Measurements from ENCODE around the gene TSSK2.

The TSSK2 gene

DNA sequence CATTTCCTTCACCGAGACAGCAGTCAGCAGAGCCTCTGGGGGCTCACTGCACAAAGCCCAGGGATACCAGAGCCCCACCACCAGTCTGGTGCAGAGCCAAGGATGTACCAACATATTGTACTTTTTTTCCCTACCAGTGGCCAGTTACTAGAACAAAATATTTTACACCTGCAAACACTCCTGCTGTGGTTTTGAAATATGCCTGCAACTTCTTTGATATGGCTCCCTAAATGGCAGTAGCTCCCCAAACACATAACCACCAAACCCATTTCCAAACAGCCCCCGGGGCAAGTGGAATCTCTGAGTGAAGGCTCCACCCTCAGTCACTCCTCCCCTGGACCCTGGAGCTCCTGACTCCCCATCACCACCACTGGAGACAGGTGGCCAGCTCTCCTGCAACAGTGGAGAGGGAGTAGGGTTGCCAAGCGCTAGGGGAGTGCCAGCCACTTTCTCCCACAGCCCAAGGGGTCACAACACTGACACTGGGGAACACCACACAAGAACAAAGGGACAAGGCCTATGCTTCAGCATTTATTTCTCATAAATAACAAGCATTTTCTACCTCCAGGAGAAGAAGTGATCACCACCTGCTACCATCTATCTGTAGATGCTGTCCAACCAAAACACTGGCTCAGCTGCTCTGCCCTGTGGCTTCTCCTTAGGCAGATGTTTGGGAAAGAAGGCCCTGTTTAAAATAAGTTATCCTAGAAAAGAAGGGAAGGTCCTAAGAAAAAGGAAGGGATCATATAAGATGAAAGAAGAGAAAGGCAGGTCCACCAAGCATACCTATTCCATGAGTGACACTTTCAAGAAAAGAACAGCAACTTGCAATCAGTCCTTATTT, 24.0 kb upstream of the TSSK2 start:
- DNase-seq, result no peak

DNA sequence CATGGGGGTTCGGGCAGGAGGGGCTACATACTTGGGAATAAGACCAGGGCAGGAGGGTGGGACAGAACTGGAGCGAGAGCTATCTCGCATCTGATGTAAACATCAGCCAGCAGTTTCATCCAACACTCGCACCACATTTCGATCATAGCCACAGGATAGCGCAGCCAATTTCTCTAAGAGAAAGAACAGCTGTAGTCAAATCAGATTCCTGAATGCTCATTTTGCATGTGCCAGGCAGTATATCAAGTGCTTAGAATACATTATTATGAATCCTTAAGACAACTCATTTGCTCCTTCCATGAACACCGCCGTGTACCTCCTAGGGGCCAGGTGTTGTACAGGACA, 23.4 kb upstream of the TSSK2 start:
- no peak for DNase-seq

DNA sequence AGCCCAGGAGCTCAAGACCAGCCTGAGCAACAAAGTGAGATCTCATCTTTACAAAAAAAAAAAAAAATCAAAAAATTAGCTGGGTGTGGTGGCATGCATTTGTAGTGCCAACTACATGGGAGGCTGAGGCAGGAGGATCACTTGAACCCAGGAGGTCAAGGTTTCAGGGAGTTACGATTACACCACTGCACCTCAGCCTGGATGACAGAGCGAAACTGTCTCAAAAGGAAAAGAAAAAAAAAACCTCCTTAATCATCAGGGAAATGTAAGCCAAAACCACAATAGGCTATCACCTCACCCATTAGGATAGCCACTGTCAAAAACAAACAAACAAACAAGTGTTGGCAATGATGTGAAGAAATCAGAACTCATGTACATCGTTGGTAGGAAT, 22.3 kb upstream of the TSSK2 start:
- DNase-seq, result no peak

DNA sequence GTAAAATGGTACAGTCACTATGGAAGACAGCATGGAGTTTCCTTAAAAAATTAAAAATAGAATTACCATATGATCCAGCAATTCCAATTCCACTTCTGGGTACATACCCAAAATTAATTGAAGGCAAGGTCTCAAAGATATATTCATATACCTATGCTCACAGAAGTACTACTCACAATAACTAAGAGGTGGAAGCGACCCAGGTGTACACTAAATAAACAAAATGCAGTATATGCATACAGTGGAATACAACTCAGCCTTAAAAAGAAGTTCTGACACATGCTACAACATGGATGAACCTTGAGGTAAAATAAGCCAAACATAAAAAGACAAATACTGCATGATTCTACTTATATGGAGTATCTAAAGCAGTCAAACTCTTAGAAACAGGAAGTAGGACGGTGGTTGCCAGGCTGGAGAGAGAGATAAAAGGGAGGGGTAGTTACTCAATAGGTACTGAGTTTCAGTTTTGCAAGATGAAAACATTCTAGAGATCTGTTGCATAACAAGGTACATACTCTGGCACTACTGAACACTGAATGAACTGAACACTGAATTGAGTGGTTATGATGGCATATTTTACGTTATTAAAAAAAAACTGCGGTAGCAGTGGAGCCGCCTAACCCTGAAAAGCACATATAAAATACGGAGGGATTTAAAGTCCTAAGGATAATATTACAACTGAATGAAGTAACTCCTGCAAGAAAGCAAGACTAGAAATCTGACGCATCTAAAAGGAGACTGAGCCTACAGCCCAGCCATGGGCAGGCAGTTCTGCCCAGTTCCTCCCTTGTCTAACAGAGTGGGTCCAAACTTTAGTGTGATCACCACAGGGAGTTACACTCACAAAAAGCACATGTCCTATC, 21.7 kb upstream of the TSSK2 start:
- peak; percentile 25 for DNase-seq

DNA sequence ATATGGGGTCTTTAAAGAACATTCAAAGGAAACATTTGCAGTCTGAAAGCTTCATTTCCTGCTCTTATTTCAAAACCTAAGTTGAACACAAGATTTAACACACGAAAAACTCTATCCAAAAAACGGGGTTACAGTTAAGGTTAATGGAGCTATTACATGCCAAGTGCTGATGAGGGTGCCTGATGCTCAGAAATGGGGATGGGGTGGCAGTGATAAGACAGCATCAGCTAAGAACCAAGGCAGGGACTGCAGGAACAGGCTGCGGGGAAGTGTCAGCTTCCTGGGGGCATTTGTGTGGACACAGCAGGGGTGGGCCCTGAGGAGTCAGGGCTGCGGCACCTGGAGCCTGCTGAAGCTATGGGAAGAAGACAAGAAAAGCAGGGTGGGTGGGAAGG, 21.0 kb upstream of the TSSK2 start:
- no peak for DNase-seq

DNA sequence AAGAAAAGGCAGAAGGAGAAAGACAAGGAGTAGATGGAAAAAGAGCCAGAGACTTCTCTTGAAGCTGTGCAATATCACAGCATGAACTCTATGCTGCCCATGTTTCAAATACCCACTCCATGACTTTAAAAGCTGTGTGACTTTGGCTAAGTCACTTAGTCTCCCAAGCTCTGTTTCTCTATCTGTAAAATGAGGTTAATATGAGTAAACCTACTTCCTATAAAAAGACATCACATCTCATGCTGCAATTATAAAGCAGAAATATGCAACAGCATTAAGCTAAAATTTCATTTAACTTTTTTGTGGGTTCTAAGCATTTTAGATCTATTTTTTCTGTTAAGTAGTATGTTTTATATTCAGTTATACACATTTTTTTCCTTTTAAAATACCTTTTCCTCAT, 20.5 kb upstream of the TSSK2 start:
- DNase-seq, result no peak

DNA sequence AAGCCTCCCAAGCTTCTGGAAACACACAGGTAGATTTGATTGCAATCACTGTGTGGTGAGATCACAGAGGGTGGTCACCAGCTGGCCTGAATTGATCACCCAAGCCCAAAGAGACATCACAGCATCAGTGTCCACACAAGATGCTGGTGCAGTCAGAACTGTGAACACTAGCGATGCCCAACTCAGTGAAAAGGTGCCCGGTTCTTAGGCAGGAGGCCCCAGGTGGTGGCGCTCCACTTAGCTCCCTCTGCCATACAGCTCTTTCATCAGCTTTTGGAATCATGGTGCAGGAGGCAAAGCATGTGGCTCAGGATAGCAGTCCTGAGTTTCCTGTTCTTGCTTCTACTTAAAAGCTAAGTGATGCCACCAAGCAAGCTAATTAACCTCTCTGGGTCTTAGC, 20.0 kb upstream of the TSSK2 start:
- DNase-seq, result no peak

DNA sequence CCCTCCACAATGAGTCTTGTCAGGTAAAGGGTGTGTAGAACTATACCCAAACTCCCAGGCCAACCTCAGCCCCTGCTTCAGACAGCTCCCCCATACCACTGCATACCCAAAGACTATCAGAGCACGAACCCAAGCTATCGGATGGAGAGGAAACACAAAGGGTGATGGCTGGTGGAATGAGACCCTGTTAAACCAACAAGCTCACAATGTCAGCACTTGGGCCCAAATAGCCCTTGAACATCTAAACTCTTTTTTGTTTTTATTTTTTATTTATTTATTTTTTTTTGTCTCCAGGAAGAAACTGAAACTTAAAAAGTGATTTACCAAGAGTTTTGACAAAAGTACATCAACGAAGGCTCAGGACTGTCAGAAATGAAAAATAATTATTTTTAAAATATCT, 19.5 kb upstream of the TSSK2 start:
- DNase-seq, result no peak

DNA sequence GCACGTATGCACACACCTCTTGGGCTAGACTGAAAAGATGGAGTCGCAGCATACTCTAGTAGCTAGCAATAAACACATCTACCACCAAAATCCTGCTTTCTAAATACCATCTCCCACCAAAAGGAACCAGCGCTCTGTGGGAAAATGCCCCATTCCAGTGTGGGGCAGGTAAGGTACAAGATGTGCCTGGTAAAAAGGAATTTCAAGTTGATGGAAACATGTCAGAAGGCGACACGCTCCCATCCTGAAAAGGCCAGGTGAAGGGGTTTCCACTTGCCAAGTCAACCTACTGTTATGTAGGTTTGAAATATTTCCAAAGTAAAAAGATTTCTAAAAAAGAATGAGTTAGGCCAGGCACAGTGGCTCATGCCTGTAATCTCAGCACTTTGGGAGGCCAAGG, 17.7 kb upstream of the TSSK2 start:
- no peak for DNase-seq

DNA sequence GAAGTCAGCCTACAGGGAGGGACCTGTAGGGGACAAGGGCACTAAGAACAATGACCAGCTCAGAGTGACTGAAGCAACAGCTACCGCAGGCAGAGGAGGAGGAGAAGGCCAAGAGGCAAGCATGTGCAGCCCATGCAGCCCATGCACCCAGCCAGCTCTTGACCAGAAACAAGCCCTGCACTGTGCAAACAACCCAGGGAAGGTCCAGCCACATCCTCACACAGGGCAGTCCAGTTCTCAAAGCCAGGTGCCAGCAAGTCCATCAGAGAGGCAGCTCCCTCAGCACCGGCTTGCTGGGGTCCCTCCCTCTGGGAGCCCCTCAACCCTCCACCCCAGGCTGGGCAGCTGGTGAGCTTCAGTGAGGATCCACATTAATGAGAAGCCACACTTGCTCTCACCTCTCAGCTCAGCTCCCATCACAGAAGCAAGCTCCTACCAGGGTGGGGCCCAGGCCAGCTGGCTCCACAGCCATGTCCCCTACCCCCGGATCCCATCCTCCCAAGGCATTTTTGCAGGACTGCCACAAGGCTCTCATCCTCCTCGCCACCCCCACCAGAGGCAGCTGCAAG, 16.0 kb upstream of the TSSK2 start:
- no peak for DNase-seq

DNA sequence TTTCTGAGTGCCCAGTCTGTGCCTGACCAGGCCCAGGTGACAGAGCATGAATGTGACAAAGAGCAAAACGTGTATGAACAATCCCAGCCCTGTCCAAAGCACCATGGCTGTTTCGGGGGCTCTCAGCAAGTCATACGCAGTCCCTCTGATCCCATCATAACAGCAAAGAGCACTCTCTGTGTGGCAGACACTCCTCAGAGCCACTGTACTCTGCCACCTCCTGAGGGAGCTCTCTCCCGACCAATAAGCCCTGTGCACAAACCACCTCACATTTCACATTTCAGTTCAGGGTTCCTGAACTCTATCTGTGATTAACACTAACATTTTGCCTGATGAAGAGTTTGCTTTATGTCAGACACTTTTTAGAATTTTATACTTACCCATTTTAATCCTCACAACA, 15.5 kb upstream of the TSSK2 start:
- DNase-seq, result no peak

DNA sequence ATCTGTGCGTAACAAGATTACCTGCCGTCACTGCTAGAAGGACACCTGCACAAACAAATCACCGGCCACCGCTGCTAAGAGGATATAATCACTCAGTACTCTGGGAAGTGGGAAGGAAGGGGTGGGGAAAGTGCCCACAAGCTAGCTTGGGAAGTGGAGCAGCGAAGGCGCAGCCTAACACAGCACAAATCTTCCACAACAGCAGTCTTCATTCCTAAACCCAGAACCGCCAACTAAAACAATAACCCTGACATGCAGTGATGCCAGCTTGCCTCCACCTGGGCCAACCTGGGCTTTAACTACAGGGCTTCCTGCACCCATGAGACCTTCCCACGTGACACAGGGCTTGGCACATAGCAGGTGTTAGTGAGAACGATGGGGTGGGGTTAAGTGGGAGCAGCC, 14.0 kb upstream of the TSSK2 start:
- no peak for DNase-seq

DNA sequence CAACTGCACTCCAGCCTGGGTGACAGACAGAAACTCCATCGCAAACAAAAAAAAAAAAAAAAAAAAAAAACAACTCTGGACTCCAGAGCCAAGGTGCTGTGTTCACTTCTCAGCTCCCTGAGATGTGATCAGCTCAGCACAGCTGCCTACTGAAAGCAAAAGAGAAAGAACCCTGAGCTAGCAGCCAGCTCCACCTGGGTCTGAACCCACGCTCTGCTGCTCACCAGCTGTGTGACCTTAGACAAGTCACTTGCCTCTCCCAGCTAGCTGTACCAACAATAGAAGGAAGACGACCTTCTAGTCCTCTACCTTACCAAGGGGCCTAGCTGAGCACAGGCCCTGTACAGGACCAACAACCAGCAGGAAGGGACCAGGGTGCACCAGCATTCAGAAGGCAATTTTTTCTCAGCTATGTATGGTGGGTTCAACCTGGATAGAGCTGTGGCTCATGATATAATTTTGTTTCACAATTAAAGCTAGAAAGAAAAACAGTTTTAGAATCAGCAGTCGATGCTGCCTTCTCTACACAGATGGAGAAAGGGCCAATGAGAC, 12.7 kb upstream of the TSSK2 start:
- no peak for DNase-seq

DNA sequence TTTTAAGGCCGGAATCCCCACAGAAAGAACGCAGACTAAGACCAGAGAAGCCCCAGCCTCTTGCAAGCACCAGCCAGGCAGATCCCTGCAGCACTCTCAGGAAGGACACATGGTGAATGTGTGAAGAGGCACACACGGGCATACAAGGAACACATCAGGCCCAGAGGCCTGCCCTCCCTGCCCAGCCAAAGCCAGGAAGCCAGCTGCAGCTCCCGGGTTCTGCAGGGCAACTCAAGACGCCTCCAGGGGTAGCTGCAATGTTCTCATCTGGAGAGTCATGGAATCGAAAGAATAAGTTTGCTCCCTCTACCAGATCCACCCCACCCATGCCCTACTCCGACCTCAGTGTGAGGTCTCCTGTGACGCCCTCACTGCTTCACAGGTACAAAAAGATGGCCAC, 11.2 kb upstream of the TSSK2 start:
- no peak for DNase-seq

DNA sequence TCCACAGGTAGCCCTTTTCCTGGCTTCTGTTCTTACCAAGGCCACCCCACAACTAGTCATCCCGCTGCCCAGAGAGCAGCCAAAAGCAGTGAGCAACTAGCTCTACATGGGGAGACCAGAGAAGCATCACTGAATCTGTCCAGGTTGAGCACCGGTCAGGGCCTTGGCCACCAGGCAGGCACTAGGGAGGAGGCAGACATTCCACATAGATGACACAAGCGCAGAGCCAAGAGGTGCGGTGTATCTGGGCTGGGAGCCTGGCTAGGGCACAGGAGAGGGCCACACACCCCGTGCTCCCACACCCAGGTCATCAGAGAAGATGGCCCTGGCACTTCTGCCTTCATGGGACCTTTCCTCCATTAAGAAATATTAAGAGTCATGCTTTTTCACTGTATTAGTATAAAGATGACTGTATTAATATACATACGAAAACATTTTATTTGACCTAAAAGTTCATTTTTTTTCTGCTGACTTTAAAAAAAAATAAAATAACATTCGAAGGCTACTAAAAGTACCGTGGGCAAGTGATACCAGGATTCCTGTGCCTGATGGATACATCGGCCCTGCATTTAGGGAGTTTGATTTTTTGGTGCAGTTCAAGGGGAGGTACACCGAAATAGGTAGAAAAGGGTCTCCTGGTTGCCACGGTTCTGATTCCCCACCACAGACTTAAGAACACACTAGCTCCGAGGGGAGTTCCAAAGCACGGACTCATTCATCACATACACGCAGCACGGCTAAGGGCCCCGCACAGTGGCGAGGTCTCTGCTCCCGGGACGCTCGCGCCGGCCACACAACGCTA, 10.1 kb upstream of the TSSK2 start:
- DNase-seq, result peak; percentile 30

DNA sequence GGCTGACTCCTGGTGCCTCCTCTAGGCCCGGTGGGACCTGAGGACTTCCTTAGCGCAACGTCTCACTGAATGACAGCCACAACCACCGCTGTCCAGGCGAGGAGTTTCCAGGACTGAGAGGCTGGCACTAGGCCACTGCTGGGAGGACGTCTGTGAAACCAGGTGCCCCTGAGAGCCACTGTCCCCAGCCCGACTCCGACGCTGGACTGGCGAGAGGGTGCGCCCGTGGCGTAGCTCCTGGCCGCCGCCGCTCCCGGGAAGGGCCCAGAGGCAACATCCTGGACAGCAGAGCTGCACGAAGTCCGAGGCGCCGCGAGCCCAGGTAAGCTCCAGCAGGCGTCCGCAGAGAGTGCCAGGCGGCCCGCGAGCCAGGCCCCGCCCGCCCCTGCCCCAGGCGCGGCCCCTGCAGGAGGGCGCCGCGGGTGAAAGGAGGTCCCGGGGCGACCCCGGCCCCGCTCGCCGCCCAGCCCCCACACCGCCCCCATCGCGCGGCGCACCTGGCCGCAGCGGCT, 9.4 kb upstream of the TSSK2 start:
- peak; percentile 21 for DNase-seq

DNA sequence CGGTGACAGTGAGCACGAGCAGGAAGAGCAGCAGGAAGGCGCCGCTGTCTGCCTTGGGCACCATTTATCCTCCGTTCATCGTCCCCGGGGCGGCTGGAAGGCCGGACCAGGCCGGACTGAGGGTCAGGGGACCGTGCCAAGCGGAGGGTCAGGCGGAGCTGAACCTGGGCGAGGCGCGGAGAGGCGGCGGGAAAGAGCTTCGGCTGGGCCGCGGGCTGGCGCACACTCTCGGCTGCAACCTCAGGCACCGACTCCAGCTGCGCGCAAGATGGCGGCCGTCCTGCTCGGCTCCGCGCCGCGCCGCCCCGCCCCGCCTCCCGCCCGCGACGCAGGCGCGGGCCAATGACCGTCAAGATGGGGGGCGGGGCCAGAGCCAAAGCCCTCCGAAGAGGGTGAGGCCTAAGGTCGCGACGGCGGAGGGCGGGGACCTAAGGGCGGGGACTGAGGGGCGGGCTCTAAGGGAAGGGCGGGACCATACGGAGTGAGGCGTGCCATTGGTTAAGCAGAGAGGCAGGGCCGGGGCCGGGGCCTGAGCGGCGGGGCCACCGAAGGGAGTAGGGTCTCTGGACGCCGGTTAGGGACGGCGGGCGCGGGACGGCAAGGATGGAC, 8.9 kb upstream of the TSSK2 start, which contains the start of gene DGCR2:
TSS of gene DGCR2 (minus strand) at position 270 of the 609 bp plus-strand sequence. CDS start at position 64, 206 bp downstream.
- DNase-seq, result peak; percentile 96

DNA sequence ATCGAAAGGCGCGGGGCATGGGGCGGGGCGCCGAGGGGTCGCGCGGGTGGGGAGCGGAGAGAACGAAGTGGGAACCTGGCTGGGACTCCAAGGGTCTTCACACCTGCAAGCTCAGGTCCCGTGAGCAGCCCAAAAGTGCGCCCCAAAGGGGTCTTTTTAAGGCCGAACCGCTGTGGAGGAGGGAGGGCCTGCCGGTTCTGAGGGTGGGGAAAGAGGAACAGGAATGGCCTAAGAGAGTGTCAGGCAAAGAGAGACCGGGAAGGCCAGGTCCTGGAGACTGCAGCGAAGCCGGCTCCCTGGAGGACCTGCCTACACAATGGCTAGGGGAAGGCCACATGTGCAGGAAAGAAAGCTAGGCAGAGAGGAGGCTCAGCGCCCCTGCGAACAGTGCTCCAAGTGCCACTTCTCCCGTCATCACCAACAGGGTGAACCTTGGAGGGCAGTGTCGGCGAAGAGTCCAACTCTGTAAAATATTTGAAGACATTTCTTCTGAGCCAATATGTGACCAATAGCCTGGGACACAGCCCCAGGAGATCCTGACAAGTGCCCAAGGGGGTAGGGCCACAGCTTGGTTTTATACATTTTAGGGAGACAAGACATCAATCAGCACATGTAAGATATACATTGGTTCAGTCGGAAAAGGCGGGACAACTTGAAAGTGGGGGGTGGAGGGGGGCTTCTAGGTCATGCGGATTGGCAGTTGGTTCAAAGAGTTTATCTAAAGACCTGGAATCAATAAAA, 8.2 kb upstream of the TSSK2 start:
- DNase-seq, result peak; percentile 9

DNA sequence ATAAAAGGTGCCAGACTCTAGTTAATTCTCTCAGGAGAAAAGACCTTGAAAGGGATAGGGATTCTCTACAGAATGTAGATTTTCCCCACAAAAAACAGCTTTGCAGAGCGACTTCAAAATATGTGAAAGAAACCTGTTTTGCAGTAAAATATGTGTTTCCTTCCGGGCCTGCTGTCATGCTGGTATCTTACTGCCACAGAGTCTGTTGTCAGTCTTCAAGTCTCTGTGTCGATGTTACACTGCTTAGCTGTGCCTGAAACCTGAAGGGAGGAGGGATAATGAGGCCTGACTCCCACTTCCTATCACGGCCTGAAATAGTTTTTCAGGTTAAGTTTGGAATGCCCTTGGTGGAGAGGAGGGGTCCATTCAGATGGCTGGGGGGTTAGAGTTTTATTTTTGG, 7.2 kb upstream of the TSSK2 start:
- DNase-seq, result no peak

DNA sequence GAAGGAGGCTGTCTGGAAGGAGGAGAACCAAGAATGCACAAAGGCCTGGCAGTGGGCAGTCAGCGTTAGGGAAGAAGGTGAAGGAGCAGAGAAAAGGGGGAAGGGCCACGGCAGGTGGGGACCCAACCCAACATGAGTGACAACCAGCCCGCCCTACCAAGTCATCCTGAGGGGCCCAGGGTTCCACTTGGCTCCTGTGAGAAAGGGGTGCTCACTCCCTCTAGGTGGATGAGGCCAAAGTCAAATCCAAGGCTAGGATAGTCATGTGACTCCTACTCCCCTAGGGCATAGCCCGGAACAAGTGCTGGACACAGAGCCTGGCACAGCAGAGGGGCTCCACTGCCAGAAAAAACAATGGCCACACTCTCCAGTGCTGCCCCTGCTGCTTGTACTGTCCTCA, 6.7 kb upstream of the TSSK2 start:
- no peak for DNase-seq

DNA sequence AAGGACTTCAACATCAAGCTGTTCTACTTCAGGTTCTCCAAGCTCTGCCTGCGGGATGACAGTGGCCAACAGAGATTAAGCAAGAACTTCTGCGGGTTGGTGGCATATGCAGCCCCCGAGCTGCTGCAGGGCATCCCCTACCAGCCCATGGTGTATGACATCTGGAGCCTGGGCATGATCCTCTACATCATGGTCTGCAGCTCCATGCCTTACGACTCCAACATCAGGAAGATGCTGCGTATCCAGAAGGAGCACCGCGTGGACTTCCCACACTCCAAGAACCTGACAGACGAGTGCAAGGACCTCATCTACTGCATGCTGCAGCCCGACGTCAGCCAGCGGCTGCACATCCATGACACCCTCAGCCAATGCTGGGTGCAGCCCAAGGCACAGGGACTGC, 6.1 kb upstream of the TSSK2 start:
- no peak for DNase-seq

Data from fibroblast of skin of right biceps (primary cell).